Bronchial epithelial cell (primary cell): ENCODE results near the gene CYTH4. TPM values are rescaled to one million over a fixed set of nuclear protein-coding genes. Genes with fewer than 3 reads are reported as not detected.

Experiments
- DNase-seq: peaks from one replicate; pipeline ENCODE4 v3.0.0-alpha.2; 2010; ENCODE audit warnings: low read depth
- FAIRE-seq: peaks from 2 replicates; lab custom pipeline; 2011; peaks lifted over from hg19 to GRCh38; lab: Jason Lieb, UNC
- H3K27me3 ChIP-seq: 2 replicates; pipeline ENCODE4 v1.5.1; 2011; ENCODE audit warnings: low read length; ENCODE audit not compliant: control insufficient read depth, insufficient read depth
- H3K36me3 ChIP-seq: 2 replicates; pipeline ENCODE4 v1.5.1; 2011; ENCODE audit warnings: low read length; ENCODE audit not compliant: control insufficient read depth, insufficient read depth
- H3K4me3 ChIP-seq: 2 replicates; pipeline ENCODE4 v1.5.1; 2011; ENCODE audit warnings: mild to moderate bottlenecking, low read depth, low read length, control low read depth
- total RNA-seq: library from RNA; depleted of rRNA; stranded (reverse); fragments of >200 nt; gene quantifications from 2 replicates; pipeline ENCODE4 v1.2.1, GENCODE V29; 2014
- TF ChIP-seq, protein P1 (sequence below): IDR thresholded peaks from 2 replicates; pipeline ENCODE4 v1.5.1; 2011; ENCODE audit warnings: mild to moderate bottlenecking, moderate library complexity, low read length, control low read depth, inconsistent platforms; ENCODE audit not compliant: insufficient read depth, severe bottlenecking

The CYTH4 gene
- total RNA-seq, 1 donor from 2014 or later, result not detected

DNA sequence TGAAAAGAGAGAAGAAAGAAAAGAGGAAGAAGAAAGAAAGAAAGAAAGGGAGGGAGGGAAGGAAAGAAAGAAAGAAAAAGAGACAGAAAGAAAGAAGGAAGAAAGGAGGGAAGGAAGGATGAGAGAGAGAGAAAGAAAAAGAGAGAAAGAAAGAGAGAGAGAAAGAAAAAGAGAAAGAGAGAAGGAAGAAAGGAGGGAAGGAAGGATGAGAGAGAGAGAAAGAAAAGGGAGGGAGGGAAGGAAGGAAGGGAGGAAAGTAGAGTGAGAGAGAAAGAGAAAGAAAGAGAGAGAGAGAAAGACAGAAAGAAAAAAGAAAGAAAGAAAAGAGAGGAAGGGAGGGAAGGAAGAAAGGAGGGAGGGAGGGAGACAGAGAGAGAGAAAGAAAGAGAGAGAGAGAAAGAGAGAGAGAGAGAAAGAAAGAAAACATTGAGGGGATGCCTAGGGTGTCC, 26.7 kb upstream of the CYTH4 start:
- DNase-seq (no peak), FAIRE-seq (no peak)
- Histone ChIP-seq H3K4me3 (no peak overlapping the region), H3K36me3 (no peaks in the 10 kb centered on the region), H3K27me3 (no peaks in the 10 kb centered on the region)
- TF ChIP-seq, protein P1, sequence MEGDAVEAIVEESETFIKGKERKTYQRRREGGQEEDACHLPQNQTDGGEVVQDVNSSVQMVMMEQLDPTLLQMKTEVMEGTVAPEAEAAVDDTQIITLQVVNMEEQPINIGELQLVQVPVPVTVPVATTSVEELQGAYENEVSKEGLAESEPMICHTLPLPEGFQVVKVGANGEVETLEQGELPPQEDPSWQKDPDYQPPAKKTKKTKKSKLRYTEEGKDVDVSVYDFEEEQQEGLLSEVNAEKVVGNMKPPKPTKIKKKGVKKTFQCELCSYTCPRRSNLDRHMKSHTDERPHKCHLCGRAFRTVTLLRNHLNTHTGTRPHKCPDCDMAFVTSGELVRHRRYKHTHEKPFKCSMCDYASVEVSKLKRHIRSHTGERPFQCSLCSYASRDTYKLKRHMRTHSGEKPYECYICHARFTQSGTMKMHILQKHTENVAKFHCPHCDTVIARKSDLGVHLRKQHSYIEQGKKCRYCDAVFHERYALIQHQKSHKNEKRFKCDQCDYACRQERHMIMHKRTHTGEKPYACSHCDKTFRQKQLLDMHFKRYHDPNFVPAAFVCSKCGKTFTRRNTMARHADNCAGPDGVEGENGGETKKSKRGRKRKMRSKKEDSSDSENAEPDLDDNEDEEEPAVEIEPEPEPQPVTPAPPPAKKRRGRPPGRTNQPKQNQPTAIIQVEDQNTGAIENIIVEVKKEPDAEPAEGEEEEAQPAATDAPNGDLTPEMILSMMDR, result no peak

DNA sequence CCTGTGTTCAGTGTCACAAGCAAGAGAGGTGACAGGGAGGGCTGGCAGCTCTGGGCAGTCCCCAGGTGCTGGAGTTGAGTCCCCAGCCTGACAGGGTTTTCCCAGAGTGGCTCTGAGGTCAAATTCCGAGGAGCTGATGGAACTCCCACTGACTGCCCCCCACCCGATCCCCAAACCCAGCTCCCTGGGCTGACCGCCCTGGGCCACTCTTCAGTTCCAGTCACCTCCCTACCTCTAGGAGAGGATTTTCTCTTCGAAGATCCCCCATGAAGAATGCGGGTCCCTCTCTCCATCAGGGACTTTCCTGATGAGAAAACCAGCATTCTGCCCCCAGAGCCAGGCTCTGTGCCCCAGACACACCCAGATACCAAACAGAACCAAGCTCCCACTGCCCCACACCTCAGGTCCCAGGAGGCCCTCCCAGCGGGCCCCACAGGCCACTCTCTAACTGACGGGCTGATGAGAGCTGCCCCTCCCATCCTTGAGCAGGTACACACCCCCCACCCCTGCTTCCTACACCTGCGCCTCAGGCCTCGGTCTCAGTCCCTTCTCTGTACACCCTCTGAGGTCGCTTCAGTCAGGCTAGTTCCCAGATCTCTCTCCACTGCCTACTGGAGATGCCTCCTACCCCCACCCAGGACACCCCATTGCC, 26.1 kb upstream of the CYTH4 start:
- H3K4me3 ChIP-seq, result no peak overlapping the region
- FAIRE-seq (peak; percentile 40), DNase-seq (no peak)
- TF ChIP-seq, protein P1, result no peak
- no peaks in the 10 kb centered on the region for H3K27me3 ChIP-seq
- H3K36me3 ChIP-seq, result no peaks in the 10 kb centered on the region

DNA sequence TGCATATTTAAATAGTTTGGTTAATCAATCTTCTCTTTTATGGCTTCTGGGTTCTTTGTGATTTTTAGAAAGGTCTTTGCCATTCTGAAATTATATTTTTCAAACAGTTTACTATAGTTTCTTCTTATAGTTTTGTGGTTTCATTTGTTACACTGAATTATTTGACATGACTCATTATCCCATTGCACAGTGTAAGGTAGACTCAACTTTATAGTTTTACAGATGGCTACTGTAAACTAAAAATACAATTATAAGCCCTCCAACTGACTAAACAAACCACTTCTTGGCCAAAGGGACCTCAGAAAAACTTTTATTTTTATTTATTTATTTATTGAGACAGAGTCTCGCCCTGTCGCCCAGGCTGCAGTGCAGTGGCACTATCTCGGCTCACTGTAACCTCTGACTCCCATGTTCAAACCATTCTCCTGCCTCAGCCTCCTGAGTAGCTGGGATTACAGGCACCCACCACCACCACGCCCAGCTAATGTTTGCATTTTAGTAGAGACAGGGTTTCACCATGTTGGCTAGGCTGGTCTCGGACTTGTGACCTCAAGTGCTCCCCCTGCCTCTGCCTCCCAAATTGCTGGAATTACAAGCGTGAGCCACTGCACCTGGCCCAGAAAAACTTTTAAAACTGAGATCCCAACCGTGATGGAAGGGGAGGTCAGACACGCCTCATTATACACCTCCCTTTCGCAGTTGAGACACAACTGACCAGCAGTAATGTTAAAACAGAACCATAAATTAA, 24.1 kb upstream of the CYTH4 start:
- FAIRE-seq (no peak), DNase-seq (peak; percentile 39)
- no peaks in the 10 kb centered on the region for H3K27me3 ChIP-seq
- no peak overlapping the region for H3K4me3 ChIP-seq
- no peaks in the 10 kb centered on the region for H3K36me3 ChIP-seq
- TF ChIP-seq, protein P1, result no peak

DNA sequence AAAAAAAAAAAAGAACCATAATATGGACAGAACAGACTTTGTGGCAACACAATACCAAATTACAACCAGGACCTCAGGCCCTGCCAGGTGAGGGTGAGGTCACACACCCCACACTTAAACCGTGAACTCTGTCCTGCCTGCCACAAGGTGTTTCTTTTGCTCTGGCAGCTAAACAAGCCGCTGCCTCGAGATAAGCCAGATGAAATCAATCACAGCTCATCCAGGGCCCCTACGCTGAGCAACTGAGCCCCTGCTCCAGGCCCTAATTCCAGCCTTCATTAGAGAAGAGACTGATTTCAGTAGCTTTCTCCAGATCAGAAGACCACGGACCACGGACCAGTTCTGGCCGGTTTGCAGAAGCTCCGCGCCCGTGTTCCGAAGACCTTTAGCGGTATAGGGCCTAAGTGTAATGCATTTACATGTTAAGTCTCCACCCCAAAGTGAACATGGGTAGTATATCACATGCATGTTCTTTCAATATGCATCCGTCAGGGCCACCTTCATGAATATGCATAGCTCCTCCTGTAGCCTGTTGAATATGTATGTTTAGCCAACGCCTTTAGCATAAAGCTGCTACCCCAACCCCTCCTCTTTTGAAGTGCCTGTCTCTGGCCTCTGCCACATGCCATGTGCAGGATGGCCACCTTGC, 23.4 kb upstream of the CYTH4 start:
- no peak overlapping the region for H3K4me3 ChIP-seq
- FAIRE-seq (no peak), DNase-seq (no peak)
- no peaks in the 10 kb centered on the region for H3K27me3 ChIP-seq
- TF ChIP-seq, protein P1, result no peak
- no peaks in the 10 kb centered on the region for H3K36me3 ChIP-seq

DNA sequence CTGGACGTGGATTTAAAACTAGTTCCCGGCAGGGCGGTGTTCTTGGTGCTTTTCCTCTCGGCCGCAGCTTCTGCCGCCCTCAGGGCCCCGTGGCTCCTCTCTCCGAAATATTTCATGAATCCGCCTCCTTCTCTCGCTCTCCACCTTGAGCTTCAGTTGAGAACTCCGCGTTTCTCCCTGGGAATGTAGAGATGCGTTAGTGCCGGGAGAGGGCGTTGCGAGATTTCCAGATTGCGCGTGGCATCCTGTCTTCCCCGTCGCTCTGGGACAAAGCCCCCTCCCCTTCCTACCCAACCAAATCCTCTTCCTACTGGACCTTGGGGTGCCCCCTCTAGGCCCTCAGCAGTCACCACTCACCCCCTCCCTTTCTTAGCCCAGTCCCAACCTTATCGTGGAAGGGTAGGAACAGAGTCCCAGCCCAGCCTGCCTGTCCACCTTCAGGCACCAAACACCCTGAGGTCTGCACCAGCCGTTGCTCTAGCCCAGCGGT, 22.7 kb upstream of the CYTH4 start:
- DNase-seq (peak; percentile 40), FAIRE-seq (no peak)
- no peak overlapping the region for H3K4me3 ChIP-seq
- H3K36me3 ChIP-seq, result no peaks in the 10 kb centered on the region
- H3K27me3 ChIP-seq, result no peaks in the 10 kb centered on the region
- TF ChIP-seq, protein P1, result peak; percentile 78
